Measurements from ENCODE around the gene INO80B. TPM values are rescaled to one million over a fixed set of nuclear protein-coding genes. Genes with fewer than 3 reads are reported as not detected.

INO80B gene
- total and polyA plus RNA-seq, 2 of the 8 experiments (the other 6 are each of a cell fraction or from before 2014, with no cell fraction given) = 3.9 to 18.5 TPM

DNA sequence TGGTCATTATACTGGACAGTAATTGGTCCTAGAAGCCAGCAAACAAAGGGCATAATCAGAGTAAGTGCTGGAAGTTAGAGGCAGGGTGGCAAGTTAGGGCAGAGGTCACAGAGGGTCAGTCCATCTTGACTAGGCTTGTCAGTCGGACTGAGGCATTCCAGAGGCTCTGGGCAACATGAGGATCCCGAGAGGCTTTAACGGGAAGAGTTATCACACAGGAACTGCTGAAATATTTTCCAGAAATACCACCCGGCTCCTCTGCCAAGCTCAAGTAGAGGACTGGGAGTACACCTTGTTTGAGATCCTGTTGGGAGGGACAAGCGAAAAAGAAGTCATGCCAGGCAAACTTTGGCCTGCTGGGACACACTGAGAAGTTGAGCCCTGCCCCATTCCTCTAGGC lies 47.2 kb upstream of the INO80B start:
- Histone ChIP-seq H3K79me1 (ENCODE audit: low read depth, low read length) (no peaks in the 10 kb centered on the region), H3K9me3 (ENCODE audit: insufficient read depth in 2 of 2, low read depth in 1 of 2, low read length in 1 of 2) (no peaks in the 10 kb centered on the region), H3K27ac (ENCODE audit: low read depth, low read length) (no peak overlapping the region), H3K56ac (replicated peaks; ENCODE audit: insufficient read length, low read depth, low read length) (no peak overlapping the region), H3K9ac (replicated peaks in 1 of 4; ENCODE audit: extremely low read depth in 1 of 4, low read depth in 3 of 4, low read length in 3 of 4) (no peak overlapping the region), H2BK120ac (replicated peaks; ENCODE audit: low read depth, low read length) (no peak overlapping the region), H3K4me2 (ENCODE audit: insufficient read depth in 1 of 2, low read depth in 2 of 2, low read length in 2 of 2) (no peak overlapping the region), H4K91ac (replicated peaks; ENCODE audit: insufficient read length, low read length) (peak overlapping the region; percentile 6), H3K27me3 (replicated peaks in 1 of 4; ENCODE audit: control insufficient read depth in 3 of 4, extremely low read depth in 1 of 4, insufficient read depth in 3 of 4, low read length in 3 of 4) (peaks cover 0 to 4% (median 2%) of the 10 kb centered on the region in 4 experiments; a peak in 2 of 7 replicates), H3K36me3 (ENCODE audit: control insufficient read depth in 2 of 4, insufficient read depth in 4 of 4, low read length in 3 of 4) (no peaks in the 10 kb centered on the region), H3K4me3 (ENCODE audit: extremely low read depth in 1 of 4, insufficient read depth in 2 of 4, low read depth in 3 of 4, low read length in 4 of 4) (no peak overlapping the region), H3K79me2 (ENCODE audit: control insufficient read depth in 1 of 2, insufficient read depth in 2 of 2, low read length in 2 of 2) (no peaks in the 10 kb centered on the region), H3K14ac (ENCODE audit: insufficient read length) (no peak overlapping the region), H3K23ac (ENCODE audit: insufficient read length) (no peak overlapping the region), H4K20me1 (replicated peaks in 1 of 2; ENCODE audit: control insufficient read depth in 1 of 2, insufficient read depth in 2 of 2, low read length in 2 of 2) (no peaks in the 10 kb centered on the region), H2BK20ac (ENCODE audit: low read length) (no peak overlapping the region), H4K5ac (ENCODE audit: insufficient read length, low read depth, low read length) (no peak overlapping the region), H3K4ac (replicated peaks; ENCODE audit: insufficient read length, low read depth, low read length) (no peak overlapping the region), H4K8ac (ENCODE audit: extremely low read depth, insufficient read depth, low read length) (no peak overlapping the region), H2AFZ (ENCODE audit: low read length) (no peak overlapping the region), H3K18ac (ENCODE audit: extremely low read depth, low read length) (no peak overlapping the region), H3K23me2 (ENCODE audit: low read depth, low read length) (no peaks in the 10 kb centered on the region; the same call in 1 of the 2 replicates), H2BK5ac (ENCODE audit: low read depth, low read length) (no peak overlapping the region), H2BK15ac (ENCODE audit: low read length) (no peak overlapping the region), H2BK12ac (ENCODE audit: low read depth, low read length) (no peak overlapping the region), H3K4me1 (replicated peaks in 1 of 4; ENCODE audit: control insufficient read depth in 3 of 4, insufficient read depth in 4 of 4, low read length in 3 of 4) (no peaks in the 10 kb centered on the region), H2AK5ac (ENCODE audit: low read depth, low read length) (no peak overlapping the region)
- no peak for TF ChIP-seq BRCA1 (IDR thresholded peaks at IDR 0.05; ENCODE audit: low read depth, low read length)
- no peak for TF ChIP-seq SIX5 (IDR thresholded peaks at IDR 0.05; ENCODE audit: low read depth, low read length)
- TF ChIP-seq, protein P1, sequence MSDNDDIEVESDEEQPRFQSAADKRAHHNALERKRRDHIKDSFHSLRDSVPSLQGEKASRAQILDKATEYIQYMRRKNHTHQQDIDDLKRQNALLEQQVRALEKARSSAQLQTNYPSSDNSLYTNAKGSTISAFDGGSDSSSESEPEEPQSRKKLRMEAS (IDR thresholded peaks at IDR 0.05) = no peak
- TF ChIP-seq, protein P2, sequence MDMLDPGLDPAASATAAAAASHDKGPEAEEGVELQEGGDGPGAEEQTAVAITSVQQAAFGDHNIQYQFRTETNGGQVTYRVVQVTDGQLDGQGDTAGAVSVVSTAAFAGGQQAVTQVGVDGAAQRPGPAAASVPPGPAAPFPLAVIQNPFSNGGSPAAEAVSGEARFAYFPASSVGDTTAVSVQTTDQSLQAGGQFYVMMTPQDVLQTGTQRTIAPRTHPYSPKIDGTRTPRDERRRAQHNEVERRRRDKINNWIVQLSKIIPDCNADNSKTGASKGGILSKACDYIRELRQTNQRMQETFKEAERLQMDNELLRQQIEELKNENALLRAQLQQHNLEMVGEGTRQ (IDR thresholded peaks at IDR 0.05; ENCODE audit: low read length) = no peak
- TF ChIP-seq SP1 (IDR thresholded peaks at IDR 0.05; ENCODE audit: low read depth, low read length) = no peak
- TF ChIP-seq GTF2F1 (IDR thresholded peaks at IDR 0.05; ENCODE audit: borderline replicate concordance, low read depth, low read length) = no peak
- no peak for TF ChIP-seq SIRT6 (IDR thresholded peaks at IDR 0.05; ENCODE audit: low read length)
- no peak for TF ChIP-seq SP2 (IDR thresholded peaks at IDR 0.05; ENCODE audit: low read length)
- TF ChIP-seq NRF1 (IDR thresholded peaks at IDR 0.05; ENCODE audit: low read depth, low read length) = no peak
- TF ChIP-seq KDM5A (IDR thresholded peaks at IDR 0.05; ENCODE audit: low read length) = no peak
- TF ChIP-seq CBX5 (IDR thresholded peaks at IDR 0.05; ENCODE audit: low read depth, low read length) = no peak
- TF ChIP-seq POLR2A (IDR thresholded peaks at IDR 0.05; ENCODE audit: control extremely low read depth in 1 of 2, low read depth in 2 of 2, low read length in 2 of 2) = no peak
- TF ChIP-seq CTBP2 (IDR thresholded peaks at IDR 0.05; ENCODE audit: borderline replicate concordance, insufficient read depth, insufficient read length, low read length) = no peak
- TF ChIP-seq EGR1 (IDR thresholded peaks at IDR 0.05; ENCODE audit: borderline replicate concordance, low read depth, low read length) = no peak
- FAIRE-seq (no peak), DNase-seq (ENCODE audit: low read depth in 1 of 2, low spot score in 2 of 2) (no peak)
- POLR2A ChIA-PET (ENCODE audit: partially characterized antibody) = interaction anchor here (2.6 kb wide), 1 partner anchor 16 kb away, joined by 8 read pairs; no protein-coding TSS in a partner anchor
- WGBS, 2 experiments (ENCODE audit: extremely low coverage in 1 of 2, insufficient coverage in 1 of 2, insufficient read length in 1 of 2, insufficient replicate concordance in 2 of 2, low coverage in 1 of 2, low lambda C conversion rate in 2 of 2, missing lambda C conversion rate in 1 of 2) = 86% methylated on average over 5 of the region's 5 CpGs; no CpG with 5 or more reads in 1 of the 2 experiments
- CTCF ChIA-PET (ENCODE audit: partially characterized antibody) = interaction anchor here (0.6 to 2.0 kb wide), 3 partner anchors 9 to 73 kb away, joined by 3 to 12 read pairs (median 6); no protein-coding TSS in a partner anchor
